Kidney tubule cell (primary cell): ENCODE results near the gene NAA80.
"Not testable (repeated sequence)": the region's sequence is repeated elsewhere in the genome, so short reads cannot be mapped to it uniquely, and the experiment has no call there.

Experiments used
- DNase-seq: peaks from one replicate; pipeline ENCODE4 v3.0.0-alpha.2; 2018; ENCODE audit warnings: low spot score

NAA80 gene

GRCh38 chr3:50270422-50271224 is 28.6 kb downstream of the NAA80 start:
- DNase-seq = no peak

GRCh38 chr3:50269977-50270413 is 29.2 kb downstream of the NAA80 start:
- DNase-seq = peak; percentile 75

GRCh38 chr3:50269460-50269859 is 29.7 kb downstream of the NAA80 start:
- no peak for DNase-seq

- DNase-seq = peak; percentile 84
Observed at GRCh38 chr3:50268703-50269451, 30.3 kb downstream of the NAA80 start, which contains the start of gene SEMA3B. TSS of gene SEMA3B (plus strand) at chr3:50269147. CDS start at chr3:50269241, 94 bp downstream.

- no peak for DNase-seq
Observed at GRCh38 chr3:50268276-50268675, 30.9 kb downstream of the NAA80 start.

- no peak for DNase-seq
Observed at GRCh38 chr3:50267280-50267913, 31.8 kb downstream of the NAA80 start.

GRCh38 chr3:50266836-50267235 is 32.4 kb downstream of the NAA80 start:
- no peak for DNase-seq

GRCh38 chr3:50266017-50266416 is 33.2 kb downstream of the NAA80 start:
- DNase-seq = no peak

GRCh38 chr3:50265571-50265970 is 33.6 kb downstream of the NAA80 start:
- DNase-seq = no peak

- peak; percentile 93 for DNase-seq
Observed at GRCh38 chr3:50264964-50265485, 34.2 kb downstream of the NAA80 start.

- peak; percentile 97 for DNase-seq
Observed at GRCh38 chr3:50264383-50264963, 34.7 kb downstream of the NAA80 start.

GRCh38 chr3:50263478-50264382 is 35.5 kb downstream of the NAA80 start:
- DNase-seq = no peak

- no peak for DNase-seq
Observed at GRCh38 chr3:50262778-50263177, 36.4 kb downstream of the NAA80 start.

- DNase-seq = not testable (repeated sequence)
Observed at GRCh38 chr3:50262200-50262599, 37.0 kb downstream of the NAA80 start.

- DNase-seq = no peak
Observed at GRCh38 chr3:50261505-50261904, 37.7 kb downstream of the NAA80 start.

GRCh38 chr3:50260942-50261441 is 38.2 kb downstream of the NAA80 start:
- no peak for DNase-seq

GRCh38 chr3:50260027-50260941 is 38.9 kb downstream of the NAA80 start:
- peak; percentile 92 for DNase-seq

- DNase-seq = no peak
Observed at GRCh38 chr3:50259432-50260026, 39.7 kb downstream of the NAA80 start.

GRCh38 chr3:50258979-50259378 is 40.2 kb downstream of the NAA80 start:
- no peak for DNase-seq
